HG03575 (cell line): ENCODE results near the gene RAD51AP2.
"Not testable (repeated sequence)": the region's sequence is repeated elsewhere in the genome, so short reads cannot be mapped to it uniquely, and the experiment has no call there.

ENCODE experiments used
- ATAC-seq: cut with Tn5 transposase; IDR thresholded peaks from one replicate; pipeline ENCODE4 v1.9.1; 2021; ENCODE audit not compliant: unreplicated experiment, insufficient number of reproducible peaks, low FRiP score; ENCODE audit errors: extremely low read depth

RAD51AP2 gene

DNA sequence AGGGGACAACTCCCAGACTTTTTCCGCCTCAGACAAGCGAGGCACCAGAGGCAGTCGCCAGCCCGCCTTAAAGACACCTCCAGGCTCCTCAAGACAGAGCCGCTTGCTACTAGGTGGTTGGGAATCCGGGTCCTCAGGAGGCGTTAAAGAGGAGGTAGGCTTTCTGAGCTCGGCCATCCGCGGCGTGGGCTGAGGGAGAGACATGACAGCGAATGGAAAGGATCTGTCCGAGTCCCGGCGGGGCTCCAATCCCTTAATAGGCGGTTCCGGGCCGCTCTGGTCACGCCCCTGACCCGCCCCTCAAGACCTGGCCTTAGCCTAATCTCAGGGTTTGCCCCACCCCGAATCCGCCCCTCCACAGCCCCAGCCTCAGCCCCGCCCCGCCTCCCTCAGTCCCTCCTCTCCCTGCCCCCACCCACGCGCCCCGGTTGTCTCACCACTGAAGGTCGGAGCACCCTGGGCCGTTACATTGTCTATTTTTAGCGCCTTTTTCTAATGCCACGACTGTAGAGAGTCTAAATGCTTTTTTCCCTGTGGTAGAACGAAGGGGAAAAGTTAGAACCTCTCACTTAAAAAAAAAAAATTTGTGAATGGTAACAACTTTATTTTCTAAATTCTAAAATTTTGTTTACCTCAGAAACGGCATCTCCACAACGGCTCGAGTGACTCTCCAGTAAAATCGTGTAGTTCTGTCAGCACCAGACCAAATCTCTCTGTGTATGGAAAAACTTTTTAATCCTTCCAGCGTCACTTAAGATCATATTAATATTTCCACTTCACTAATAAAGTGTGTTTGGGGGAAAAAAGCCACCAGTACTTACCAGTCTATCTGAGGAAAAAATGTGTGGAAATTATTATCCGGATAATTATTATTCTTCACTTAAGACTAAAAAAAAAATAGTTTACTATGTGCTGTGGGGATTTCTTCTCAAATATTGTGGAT, at the start of gene RAD51AP2:
Gene RAD51AP2 (minus strand): TSS at position 229 of the 943 bp plus-strand sequence. CDS start 25 bp downstream, at position 204.
- ATAC-seq = peak; percentile 49

DNA sequence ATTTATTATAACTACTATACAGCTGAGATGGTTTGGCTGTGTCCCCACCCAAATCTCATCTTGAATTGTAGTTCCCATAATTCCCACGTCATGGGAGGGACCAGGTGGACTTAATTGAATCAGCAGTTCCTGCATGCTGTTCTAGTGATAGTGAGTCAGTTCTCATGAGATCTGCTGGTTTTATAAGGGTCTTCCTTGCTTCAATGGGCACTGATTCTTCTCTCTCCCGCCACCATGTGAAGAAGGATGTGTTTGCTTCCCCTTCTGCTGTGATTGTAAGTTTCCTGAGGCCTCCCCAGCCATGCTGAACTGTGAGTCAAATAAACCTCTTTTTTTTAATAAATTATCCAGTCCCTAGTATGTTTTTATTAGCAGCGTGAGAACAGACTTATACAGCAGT, 47.5 kb upstream of the RAD51AP2 start:
- ATAC-seq = not testable (repeated sequence)

DNA sequence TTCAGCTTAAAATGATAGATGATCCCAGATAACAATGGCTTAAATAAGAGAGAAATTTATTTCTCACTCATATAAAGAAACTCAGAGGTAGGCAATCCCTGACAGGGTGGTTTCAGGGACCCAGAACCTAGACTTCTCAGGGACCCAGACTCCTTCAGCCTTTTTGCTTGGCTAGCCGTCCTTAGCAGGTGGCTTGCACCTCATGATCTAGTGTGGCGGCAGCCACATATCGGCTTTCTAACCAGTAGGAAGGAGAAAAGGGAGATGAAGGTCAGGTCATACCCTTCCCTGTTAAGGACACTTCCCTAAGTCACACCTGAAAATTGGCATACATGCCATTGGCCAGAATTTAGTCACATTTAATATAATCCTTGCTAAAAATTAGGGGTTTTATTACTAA, 40.6 kb upstream of the RAD51AP2 start:
- no peak for ATAC-seq

- no peak for ATAC-seq
Observed at GRCh38 chr2:17558053-17558452, 39.8 kb upstream of the RAD51AP2 start.

DNA sequence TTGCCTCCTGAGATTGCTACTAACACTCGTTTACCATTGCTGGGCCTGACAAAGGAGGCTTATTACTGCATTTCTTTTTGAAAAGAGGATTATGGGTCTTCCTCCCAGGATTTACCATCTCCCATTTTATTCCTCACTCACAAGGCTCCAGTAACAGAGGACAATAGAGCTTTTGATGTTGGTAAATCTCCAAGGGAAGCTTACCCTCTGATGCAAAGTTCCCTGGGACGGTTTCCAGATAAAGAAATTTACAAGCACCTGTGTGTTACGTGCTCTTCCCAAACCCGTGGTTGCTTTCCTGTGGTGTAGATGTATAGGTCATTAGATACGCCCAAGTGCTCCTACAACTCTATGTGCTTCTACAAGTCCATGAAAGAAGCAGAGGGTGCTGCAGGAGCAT, 39.4 kb upstream of the RAD51AP2 start:
- no peak for ATAC-seq

DNA sequence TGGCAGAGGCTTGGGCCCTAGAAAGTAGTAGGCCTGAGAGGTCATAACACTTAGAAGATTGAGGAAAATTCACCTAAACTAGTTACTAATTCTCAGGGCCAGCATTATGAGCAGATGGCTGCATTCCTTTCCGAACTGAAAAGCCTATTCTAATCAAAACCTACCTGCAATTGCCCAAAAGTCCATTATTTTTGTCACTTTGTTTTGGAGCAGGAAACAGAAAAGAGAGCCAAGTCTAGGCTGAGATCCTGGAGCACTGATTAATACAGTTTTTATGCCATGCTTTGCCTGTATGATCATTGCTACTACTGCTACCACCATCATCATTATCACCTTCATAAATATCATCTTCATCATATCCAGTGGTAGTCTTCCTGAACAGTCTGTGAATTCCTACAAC, 36.9 kb upstream of the RAD51AP2 start:
- ATAC-seq = no peak

GRCh38 chr2:17550907-17551306, 32.7 kb upstream of the RAD51AP2 start:
- ATAC-seq = no peak

DNA sequence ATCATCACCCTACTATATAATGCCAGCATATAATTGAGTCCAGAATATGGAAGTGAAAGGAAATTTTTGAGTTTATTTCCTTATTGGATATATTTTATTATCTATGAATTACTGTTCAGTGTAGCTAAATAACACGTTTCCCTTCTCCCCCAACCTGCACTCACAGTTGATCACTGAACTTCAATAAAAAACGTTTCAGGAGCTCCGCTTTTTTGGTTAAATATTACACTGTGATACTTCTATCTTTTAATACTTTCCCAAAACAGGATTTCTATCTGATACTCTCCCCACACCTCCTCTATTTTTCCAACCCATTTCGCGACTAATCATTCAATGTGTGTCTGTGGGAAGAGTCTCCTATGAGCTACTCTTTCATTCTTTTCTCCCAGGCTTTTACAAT, 29.5 kb upstream of the RAD51AP2 start:
- ATAC-seq = no peak

DNA sequence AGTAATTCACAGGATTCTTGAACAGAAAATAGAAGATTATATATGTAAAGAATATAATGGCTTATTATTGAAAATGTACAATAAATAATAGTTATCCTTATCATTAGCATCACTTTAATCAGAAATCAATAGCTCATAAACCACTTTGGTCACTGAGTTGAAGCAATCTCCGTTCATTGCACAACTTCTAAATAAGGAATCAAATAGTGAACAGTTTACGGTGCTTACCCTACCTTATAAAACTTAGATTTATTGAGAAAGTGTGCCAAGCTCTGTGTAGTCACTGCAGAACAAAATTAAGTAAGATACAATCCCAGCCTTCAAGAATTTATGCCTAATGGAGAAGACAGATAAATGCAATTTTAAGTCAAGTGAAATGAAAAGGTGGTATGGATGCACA, 29.0 kb upstream of the RAD51AP2 start:
- ATAC-seq = no peak

DNA sequence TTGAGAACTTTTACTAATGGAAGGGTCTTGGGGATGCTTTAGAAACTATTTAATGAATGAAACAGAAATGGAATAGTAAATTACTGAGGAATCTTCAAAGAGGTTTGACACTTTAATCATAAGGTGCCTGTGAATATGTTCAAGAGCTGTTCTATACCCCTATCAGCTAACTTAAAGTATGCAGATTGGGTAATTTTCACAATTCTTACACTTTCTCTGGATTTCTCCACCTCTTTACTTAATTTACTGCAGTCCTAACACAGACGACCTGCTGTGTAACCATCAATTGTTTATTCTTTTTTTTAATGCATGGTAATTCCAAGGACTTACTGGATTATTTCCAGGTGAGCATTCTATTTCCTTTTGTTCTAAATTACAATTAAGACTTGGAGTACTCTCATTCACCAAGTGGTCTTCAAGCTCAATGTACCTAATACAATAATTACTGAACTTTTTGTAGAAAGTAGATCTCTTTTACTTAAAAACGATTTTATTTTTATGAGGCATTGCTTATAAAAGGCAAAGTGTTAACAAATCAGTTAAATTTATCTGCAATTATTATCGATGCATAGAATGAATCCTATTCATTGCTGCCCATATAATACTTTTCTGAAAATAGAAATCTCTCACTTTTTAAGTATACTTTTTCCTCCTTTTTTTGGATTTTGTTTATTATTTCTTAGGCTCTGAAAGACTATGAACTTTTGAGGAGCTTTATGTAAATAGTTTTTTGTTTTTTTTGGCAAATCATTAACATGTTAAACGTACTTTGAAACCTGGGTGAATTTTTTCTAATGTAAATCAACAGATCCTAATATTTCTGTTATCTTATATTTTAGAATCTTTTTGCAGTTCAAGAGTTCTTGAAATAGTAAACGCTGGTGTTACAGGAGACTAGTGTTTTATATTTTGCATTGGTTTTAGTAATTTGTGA, 27.7 kb upstream of the RAD51AP2 start:
- no peak for ATAC-seq

GRCh38 chr2:17544256-17544655, 26.0 kb upstream of the RAD51AP2 start:
- no peak for ATAC-seq

- no peak for ATAC-seq
Observed at GRCh38 chr2:17543848-17544247, 25.6 kb upstream of the RAD51AP2 start.

DNA sequence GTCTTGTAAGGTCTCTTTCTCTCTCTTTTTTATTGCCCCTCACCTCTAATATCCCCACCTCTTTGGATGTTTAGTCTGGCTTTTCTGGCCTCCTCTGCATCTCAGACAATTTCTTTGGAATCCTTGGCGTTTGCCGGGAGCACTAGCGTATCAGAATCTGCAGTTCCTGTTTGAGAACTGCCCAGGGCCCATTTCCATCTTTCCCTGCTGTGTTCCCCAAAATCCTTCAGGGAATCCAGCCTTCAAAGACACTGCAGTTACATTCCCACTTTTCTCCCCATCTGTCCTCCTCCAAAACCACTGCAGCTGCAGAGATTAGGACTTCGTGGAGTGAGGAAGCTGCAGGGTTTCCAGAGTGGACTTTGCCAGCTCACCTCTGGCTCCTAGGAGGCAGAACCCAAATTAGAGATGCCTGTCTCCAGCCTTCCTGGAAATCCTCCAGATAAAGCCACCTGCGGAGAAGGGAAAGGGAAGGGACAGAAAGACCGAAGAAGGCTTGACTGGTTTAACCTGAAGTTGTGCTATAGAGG, 25.0 kb upstream of the RAD51AP2 start:
- ATAC-seq = no peak

GRCh38 chr2:17542471-17542870, 24.2 kb upstream of the RAD51AP2 start:
- no peak for ATAC-seq

DNA sequence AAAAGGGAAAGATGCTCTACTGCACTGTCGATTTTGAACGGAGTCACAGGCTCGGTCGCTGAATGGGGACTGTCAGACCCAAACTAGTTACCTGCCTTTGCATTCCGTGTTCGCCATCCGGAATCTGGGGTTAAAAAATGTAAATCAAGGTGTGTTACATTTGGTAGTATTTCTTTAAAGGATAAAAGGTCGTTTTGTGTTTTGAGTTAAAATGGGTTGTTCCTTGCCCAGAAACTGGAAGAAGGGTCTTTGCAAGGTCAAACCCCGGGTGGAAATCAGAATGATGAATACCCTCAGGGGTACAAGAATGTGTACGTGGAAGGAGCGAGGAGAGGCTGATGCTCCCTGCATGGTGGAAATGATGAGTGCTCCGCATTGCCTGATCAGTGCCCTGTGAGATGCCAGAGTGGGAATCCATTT, 23.3 kb upstream of the RAD51AP2 start:
- no peak for ATAC-seq

DNA sequence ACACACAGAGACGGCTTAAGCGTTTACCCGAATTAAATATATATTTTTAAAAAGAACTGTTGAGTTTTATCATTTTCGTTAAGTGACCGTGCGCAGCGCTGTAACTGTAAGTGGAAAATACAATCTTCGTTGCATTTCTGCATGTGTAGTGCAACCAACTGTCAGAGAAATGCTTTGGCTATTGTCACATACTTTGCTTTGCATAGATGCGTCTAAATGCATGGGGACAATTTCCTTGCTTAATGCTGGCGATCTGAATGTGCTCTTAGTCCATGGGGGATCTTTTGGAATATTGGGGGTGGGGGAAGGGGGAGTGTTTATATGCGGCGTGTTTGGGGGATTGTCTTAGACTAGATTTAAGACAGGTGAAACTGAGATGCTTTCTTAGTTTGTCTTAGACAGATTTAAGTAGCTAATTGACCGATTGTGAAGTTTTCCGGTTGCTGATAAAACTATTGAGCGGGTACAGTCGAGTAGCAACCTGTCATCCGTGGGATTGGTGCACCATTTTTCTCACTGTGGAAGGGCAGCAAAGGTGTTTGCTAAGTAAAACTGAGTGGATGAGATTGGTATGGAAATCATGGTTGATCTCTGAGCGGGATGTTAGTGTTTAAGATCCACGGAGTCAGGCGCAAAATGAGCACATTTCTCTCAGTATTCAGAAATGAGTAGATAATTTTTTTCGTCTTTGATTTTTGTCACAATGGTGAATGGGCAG, 22.7 kb upstream of the RAD51AP2 start:
- no peak for ATAC-seq

- no peak for ATAC-seq
Observed at GRCh38 chr2:17540093-17540812, 22.0 kb upstream of the RAD51AP2 start, which contains the start of gene VSNL1. VSNL1 (plus strand) TSS chr2:17540696; CDS start chr2:17592075, 51,379 bp downstream.

DNA sequence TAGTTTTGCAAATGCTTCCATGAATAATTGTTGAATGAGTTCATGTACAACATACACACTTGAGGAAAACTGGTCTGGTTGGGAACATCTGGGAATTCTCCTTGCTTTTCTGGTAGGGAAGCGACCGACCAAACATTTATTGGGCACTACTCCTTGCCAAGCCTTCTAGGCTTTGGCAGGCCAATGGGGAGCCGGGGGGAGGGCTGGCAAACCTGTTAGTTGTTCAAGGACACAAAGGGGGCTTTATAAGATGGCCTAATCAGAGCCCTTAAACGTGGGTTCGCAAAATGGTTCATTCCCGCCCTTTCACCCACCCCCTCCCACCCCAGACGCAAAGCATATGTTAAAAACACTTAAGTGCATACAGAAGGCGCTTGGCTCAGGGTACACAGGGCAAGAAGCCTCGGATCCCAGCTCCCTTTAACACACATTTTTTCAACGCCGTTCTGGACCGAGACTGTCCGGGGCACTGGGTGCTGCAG, 21.4 kb upstream of the RAD51AP2 start:
- ATAC-seq = no peak
